ENCODE results near the gene METTL14. TPM values are rescaled to one million over a fixed set of nuclear protein-coding genes. Genes with fewer than 3 reads are reported as not detected.

METTL14 gene
- total RNA-seq, 1 experiment from 2014 or later: 26.3 TPM

DNA sequence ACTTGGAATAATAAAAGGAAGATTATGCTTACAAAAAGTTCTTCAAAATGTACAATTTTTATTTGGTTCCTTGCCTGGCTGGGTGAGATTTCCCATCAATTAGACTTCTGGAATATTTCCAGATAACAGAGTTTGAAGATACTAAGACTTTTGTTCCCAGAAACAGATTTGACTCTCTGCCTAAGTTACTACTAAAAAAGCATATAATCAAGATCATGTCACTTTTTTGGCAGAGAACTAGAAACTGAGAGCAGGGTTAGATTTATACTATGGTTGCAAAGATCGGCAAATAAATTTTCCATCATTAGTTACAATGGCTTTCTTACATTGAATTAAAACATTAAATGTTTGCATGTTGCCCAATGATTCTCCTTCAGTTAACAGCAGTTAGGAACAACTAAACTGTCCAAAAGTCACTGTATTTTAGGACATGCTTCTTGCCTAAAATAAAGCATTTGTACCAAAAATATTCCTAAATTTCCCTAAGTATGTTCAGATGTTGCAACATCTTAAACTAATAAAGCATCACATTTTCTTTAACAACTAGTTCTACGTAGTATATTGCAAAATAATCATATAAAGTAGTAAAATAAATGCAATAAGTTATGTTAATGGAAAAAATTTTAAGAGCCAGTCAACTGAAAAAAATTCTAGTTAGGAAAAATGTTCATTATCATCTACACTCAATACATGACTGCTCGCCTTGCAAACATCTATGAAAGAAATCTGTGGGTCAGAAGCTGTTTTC, 77.7 kb downstream of the METTL14 start:
- intact Hi-C loops (cut with micrococcal nuclease; ENCODE audit: unreplicated experiment): no loop called here
- CTCF ChIA-PET: no interaction called here
- POLR2A ChIA-PET (ENCODE audit: unreplicated experiment): no interaction called here
- no peaks in the 10 kb centered on the region for H3K36me3 ChIP-seq (ENCODE audit: low read depth)
- H3K27me3 ChIP-seq (ENCODE audit: insufficient read depth, low read depth): no peaks in the 10 kb centered on the region
- H4K20me1 ChIP-seq (ENCODE audit: insufficient read depth): no peaks in the 10 kb centered on the region
- DNase-seq: no peak
- no peak overlapping the region for H2AFZ ChIP-seq
- H3K9me2 ChIP-seq (ENCODE audit: insufficient read depth): no peaks in the 10 kb centered on the region
- H3K27ac ChIP-seq: no peak overlapping the region
- H3F3A ChIP-seq (ENCODE audit: insufficient read depth, low read depth): no peaks in the 10 kb centered on the region
- H3K9me3 ChIP-seq (ENCODE audit: insufficient read depth, low read depth): no peaks in the 10 kb centered on the region
- H3K79me2 ChIP-seq (ENCODE audit: low read depth): no peaks in the 10 kb centered on the region
- H3K4me2 ChIP-seq: no peak overlapping the region
- no peak overlapping the region for H3K4me3 ChIP-seq
- H3K4me1 ChIP-seq (replicated peaks; ENCODE audit: insufficient read depth): 0 out of 2 replicates have a peak, but pooled peaks cover 4% of the 10 kb centered on the region
- no peak for TF ChIP-seq EZH2 (IDR thresholded peaks at IDR 0.05; ENCODE audit: low read depth)
- TF ChIP-seq, protein P1, sequence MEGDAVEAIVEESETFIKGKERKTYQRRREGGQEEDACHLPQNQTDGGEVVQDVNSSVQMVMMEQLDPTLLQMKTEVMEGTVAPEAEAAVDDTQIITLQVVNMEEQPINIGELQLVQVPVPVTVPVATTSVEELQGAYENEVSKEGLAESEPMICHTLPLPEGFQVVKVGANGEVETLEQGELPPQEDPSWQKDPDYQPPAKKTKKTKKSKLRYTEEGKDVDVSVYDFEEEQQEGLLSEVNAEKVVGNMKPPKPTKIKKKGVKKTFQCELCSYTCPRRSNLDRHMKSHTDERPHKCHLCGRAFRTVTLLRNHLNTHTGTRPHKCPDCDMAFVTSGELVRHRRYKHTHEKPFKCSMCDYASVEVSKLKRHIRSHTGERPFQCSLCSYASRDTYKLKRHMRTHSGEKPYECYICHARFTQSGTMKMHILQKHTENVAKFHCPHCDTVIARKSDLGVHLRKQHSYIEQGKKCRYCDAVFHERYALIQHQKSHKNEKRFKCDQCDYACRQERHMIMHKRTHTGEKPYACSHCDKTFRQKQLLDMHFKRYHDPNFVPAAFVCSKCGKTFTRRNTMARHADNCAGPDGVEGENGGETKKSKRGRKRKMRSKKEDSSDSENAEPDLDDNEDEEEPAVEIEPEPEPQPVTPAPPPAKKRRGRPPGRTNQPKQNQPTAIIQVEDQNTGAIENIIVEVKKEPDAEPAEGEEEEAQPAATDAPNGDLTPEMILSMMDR (conservative IDR thresholded peaks at IDR 0.05): no peak
- BruUV-seq (replicated peaks): no TSS peak

Other genes starting within 250 kb of the METTL14 start
- gene SEC24D, start 150.7 kb downstream of the METTL14 start, total RNA-seq (2021): 10.2 and 17.3 TPM in 2 replicates
- 0.53 and 0.87 TPM in 2 replicates for gene SYNPO2, start 203.5 kb downstream of the METTL14 start, total RNA-seq (2021)